Vagina (tissue), 2 donors: ENCODE data around the gene MAP1B.

Experiments
- CTCF ChIP-seq, 3 experiments: fragments of 450-650 bp in 2 of 3; fragments of 200-600 bp in 1 of 3; sonication (generic) in 1 of 3; IDR thresholded peaks; one replicate each; pipeline ENCODE4 v1.5.1; 2017 to 2019; ENCODE audit warnings: antibody characterized with exemption in 3 of 3, mild to moderate bottlenecking in 2 of 3, moderate library complexity in 2 of 3
- POLR2AphosphoS5 ChIP-seq, 2 donors: sonication (generic); formaldehyde crosslinking; IDR thresholded peaks; one replicate each; pipeline ENCODE4 v1.9.0; 2017; ENCODE audit warnings: antibody characterized with exemption in 2 of 2, mild to moderate bottlenecking in 2 of 2, low read depth in 1 of 2; ENCODE audit not compliant: insufficient read depth in 1 of 2

- TF ChIP-seq CTCF (IDR thresholded peaks at IDR 0.05) (no peak), POLR2AphosphoS5 (IDR thresholded peaks at IDR 0.05; ENCODE audit: insufficient read depth in 1 of 2, low read depth in 1 of 2) (no peak)
Measured at GRCh38 chr5:72096602-72097188, 10.6 kb upstream of the MAP1B start.
